HepG2 (cell line): ENCODE measurements around the gene BEST2. TPM values are rescaled to one million over a fixed set of nuclear protein-coding genes. Genes with fewer than 3 reads are reported as not detected.
A peak's percentile ranks its signal among the peaks of the same experiment; 100 is the strongest.

Experiments used
- AFF4 ChIP-seq: sonication (generic); formaldehyde crosslinking; IDR thresholded peaks from 2 replicates; pipeline ENCODE4 v1.4.0; 2020; ENCODE audit warnings: missing genetic modification reagents
- ATF3 ChIP-seq: sonication (generic); formaldehyde crosslinking; IDR thresholded peaks from 2 replicates; pipeline ENCODE4 v1.4.0; 2020; ENCODE audit warnings: missing genetic modification reagents
- EP300 ChIP-seq, 3 experiments: sonication (generic) in 1 of 3; formaldehyde crosslinking in 1 of 3; IDR thresholded peaks; 2 replicates each; pipeline versions ENCODE4 v1.5.1 to v1.6.1; 2011 to 2020; ENCODE audit warnings: low read depth in 2 of 3, low read length in 2 of 3, borderline replicate concordance in 1 of 3, improper control_type of control experiment in 1 of 3, mild to moderate bottlenecking in 1 of 3, missing genetic modification reagents in 1 of 3, moderate library complexity in 1 of 3
- GABPA ChIP-seq, 2 experiments: IDR thresholded peaks; 2 replicates each; pipeline ENCODE4 v1.6.1; 2011 to 2016; ENCODE audit warnings: low read depth in 2 of 2, low read length in 1 of 2, missing biosample characterization in 1 of 2, missing genetic modification characterization in 1 of 2
- GMEB1 ChIP-seq: sonication (generic); formaldehyde crosslinking; IDR thresholded peaks from 2 replicates; pipeline ENCODE4 v1.5.1; 2020; ENCODE audit warnings: missing genetic modification reagents, mild to moderate bottlenecking, borderline replicate concordance
- HIC2 ChIP-seq: sonication (generic); formaldehyde crosslinking; IDR thresholded peaks from 2 replicates; pipeline ENCODE4 v1.9.0; 2022; ENCODE audit warnings: low read depth, missing genetic modification reagents
- HNF1B ChIP-seq: sonication (generic); formaldehyde crosslinking; IDR thresholded peaks from 2 replicates; pipeline ENCODE4 v1.5.1; 2020; ENCODE audit warnings: mild to moderate bottlenecking, moderate library complexity, missing genetic modification reagents
- IKZF4 ChIP-seq: sonication (generic); formaldehyde crosslinking; IDR thresholded peaks from 2 replicates; pipeline ENCODE4 v1.5.1; 2020; ENCODE audit warnings: borderline replicate concordance, mild to moderate bottlenecking, low read depth, missing genetic modification reagents; ENCODE audit errors: not compliant biosample characterization
- ISL2 ChIP-seq: sonication (generic); formaldehyde crosslinking; IDR thresholded peaks from 2 replicates; pipeline ENCODE4 v1.5.0; 2020; ENCODE audit warnings: missing genetic modification reagents
- LCORL ChIP-seq, 2 experiments: fragments of 450-650 bp in 1 of 2; sonication (generic) in 1 of 2; formaldehyde crosslinking in 1 of 2; IDR thresholded peaks; 2 replicates each; pipeline versions ENCODE4 v1.5.0 to v1.6.1; 2017 to 2020; ENCODE audit warnings: antibody characterized with exemption in 1 of 2, missing genetic modification reagents in 1 of 2
- MTA1 ChIP-seq: sonication (generic); formaldehyde crosslinking; IDR thresholded peaks from 2 replicates; pipeline ENCODE4 v1.4.0; 2020; ENCODE audit warnings: missing genetic modification reagents, mild to moderate bottlenecking, borderline replicate concordance
- MYNN ChIP-seq: sonication (generic); formaldehyde crosslinking; IDR thresholded peaks from 2 replicates; pipeline ENCODE4 v1.4.0; 2020; ENCODE audit warnings: mild to moderate bottlenecking, low read depth, missing genetic modification reagents
- NCOA5 ChIP-seq: sonication (generic); formaldehyde crosslinking; IDR thresholded peaks from 2 replicates; pipeline ENCODE4 v1.4.0; 2020; ENCODE audit warnings: missing genetic modification reagents
- NR2F2 ChIP-seq: IDR thresholded peaks from 2 replicates; pipeline ENCODE4 v1.6.1; 2012; ENCODE audit warnings: low read depth, inconsistent platforms, borderline replicate concordance
- PPARG ChIP-seq: conservative IDR thresholded peaks from 2 replicates; pipeline ENCODE4 v1.6.1; 2016; ENCODE audit warnings: missing biosample characterization, missing genetic modification reagents
- RFX3 ChIP-seq: IDR thresholded peaks from 2 replicates; pipeline ENCODE4 v1.6.1; 2016; ENCODE audit warnings: missing biosample characterization, missing genetic modification reagents
- SCMH1 ChIP-seq: sonication (generic); formaldehyde crosslinking; IDR thresholded peaks from 2 replicates; pipeline ENCODE4 v1.9.0; 2021; ENCODE audit warnings: missing genetic modification reagents, mild to moderate bottlenecking, borderline replicate concordance
- TEAD3 ChIP-seq: optimal IDR thresholded peaks from 2 replicates; pipeline ENCODE3; 2016; ENCODE audit warnings: borderline replicate concordance
- ZSCAN31 ChIP-seq: sonication (generic); formaldehyde crosslinking; IDR thresholded peaks from 2 replicates; pipeline ENCODE4 v1.5.0; 2020; ENCODE audit warnings: low read depth, mild to moderate bottlenecking, missing genetic modification reagents
- polyA plus RNA-seq, 8 experiments: library from polyadenylated mRNA; depleted of rRNA in 3 of 8; stranded (reverse) in 7 of 8; unstranded in 1 of 8; fragments of >200 nt; fragmentation: Illumina TruSeq in 4 of 8; extraction: Trizol in 4 of 8; gene quantifications; 2 replicates each; pipeline versions ENCODE4 v1.2.1 to v1.2.3, GENCODE V29; 2011 to 2016; ENCODE audit warnings: low read depth in 4 of 8, missing spikeins in 1 of 8, mixed read lengths in 1 of 8; ENCODE audit not compliant: insufficient read depth in 1 of 8
- total RNA-seq, 5 experiments: library from RNA; depleted of rRNA; stranded (reverse); fragments of >200 nt; fragmentation: Illumina TruSeq; extraction: Trizol; gene quantifications; 2 replicates each; pipeline ENCODE4 v1.2.3, GENCODE V29; 2016; ENCODE audit warnings: low read depth in 1 of 5

The BEST2 gene
- total and polyA plus RNA-seq, 2 of the 13 experiments (the other 11 are each of a cell fraction or from before 2014, with no cell fraction given), result not detected

GRCh38 chr19:12788682-12789097 lies 37.1 kb downstream of the BEST2 start (continued):
- TF ChIP-seq TEAD3 (CRISPR knock-in tag), result peak; percentile 13
- no peak for TF ChIP-seq PPARG (CRISPR knock-in tag)
- TF ChIP-seq MYNN (CRISPR knock-in tag), result no peak
- no peak for TF ChIP-seq HNF1B (CRISPR knock-in tag)
- 0 out of 2 replicates have a peak, but pooled peaks have one; percentile 21 for TF ChIP-seq ISL2 (CRISPR knock-in tag)
- no peak for TF ChIP-seq GABPA (IDR thresholded peaks at IDR 0.05; ENCODE audit: low read depth, low read length)
- TF ChIP-seq GABPA (CRISPR knock-in tag; IDR thresholded peaks at IDR 0.05; ENCODE audit: low read depth), result no peak
- TF ChIP-seq HIC2, result peak; percentile 79
- no peak for TF ChIP-seq NCOA5 (CRISPR knock-in tag)
- no peak for TF ChIP-seq ATF3 (CRISPR knock-in tag)
- TF ChIP-seq SCMH1 (CRISPR knock-in tag), result no peak
- TF ChIP-seq EP300 (IDR thresholded peaks at IDR 0.05; ENCODE audit: low read depth in 2 of 2, low read length in 2 of 2), result peak in 1 of 2 experiments; percentile 26; a peak in 1 of 4 replicates
- TF ChIP-seq EP300 (CRISPR knock-in tag; IDR thresholded peaks at IDR 0.05; ENCODE audit: borderline replicate concordance), result no peak
- no peak for TF ChIP-seq GMEB1 (CRISPR knock-in tag)
- TF ChIP-seq NR2F2, result no peak
- no peak for TF ChIP-seq LCORL (IDR thresholded peaks at IDR 0.05)
- TF ChIP-seq LCORL (CRISPR knock-in tag; IDR thresholded peaks at IDR 0.05), result no peak
- peak; percentile 10; the same call in 1 of the 2 replicates for TF ChIP-seq MTA1 (CRISPR knock-in tag)
- TF ChIP-seq RFX3, result no peak
- TF ChIP-seq IKZF4 (CRISPR knock-in tag), result no peak
- no peak for TF ChIP-seq ZSCAN31
- TF ChIP-seq AFF4 (CRISPR knock-in tag), result no peak
